H7 (cell line): ENCODE data around the gene PACS1. TPM values are rescaled to one million over a fixed set of nuclear protein-coding genes. Genes with fewer than 3 reads are reported as not detected.
"Not testable (repeated sequence)": the region's sequence is repeated elsewhere in the genome, so short reads cannot be mapped to it uniquely, and the experiment has no call there.

Experiments used
- DNase-seq: peaks from one replicate; pipeline ENCODE4 v3.0.0; 2012
- H3K27me3 ChIP-seq: 2 replicates; pipeline ENCODE4 v1.6.0; 2011; ENCODE audit warnings: mild to moderate bottlenecking, low read length; ENCODE audit not compliant: control insufficient read depth, insufficient read depth
- H3K36me3 ChIP-seq: replicated peaks from 2 replicates; pipeline ENCODE4 v1.5.1; 2011; ENCODE audit warnings: low read length; ENCODE audit not compliant: control insufficient read depth, insufficient read depth
- H3K4me3 ChIP-seq: 2 replicates; pipeline ENCODE4 v1.5.1; 2011; ENCODE audit warnings: low read depth, mild to moderate bottlenecking, control low read depth, low read length, moderate library complexity; ENCODE audit not compliant: insufficient read depth
- total RNA-seq: library from RNA; depleted of rRNA; stranded (reverse); fragments of >200 nt; shearing (Covaris generic); gene quantifications from 2 replicates; pipeline ENCODE4 v1.2.3, GENCODE V29; 2014

PACS1 gene
- total RNA-seq, 1 experiment from 2014 or later: 16.2 TPM

- no peaks in the 10 kb centered on the region for H3K27me3 ChIP-seq
- no peak overlapping the region for H3K4me3 ChIP-seq
- no peak for DNase-seq
- no peaks in the 10 kb centered on the region for H3K36me3 ChIP-seq
Measured at GRCh38 chr11:66077927-66078326, 7.9 kb downstream of the PACS1 start.

GRCh38 chr11:66078949-66079348 is 8.9 kb downstream of the PACS1 start:
- not testable (repeated sequence) for H3K27me3 ChIP-seq, H3K36me3 ChIP-seq, DNase-seq, H3K4me3 ChIP-seq

GRCh38 chr11:66080055-66080817 is 10.2 kb downstream of the PACS1 start:
- DNase-seq: no peak
- Histone ChIP-seq H3K27me3 (no peaks in the 10 kb centered on the region), H3K4me3 (no peak overlapping the region), H3K36me3 (no peaks in the 10 kb centered on the region)

- DNase-seq: no peak
- Histone ChIP-seq H3K4me3 (no peak overlapping the region), H3K36me3 (no peaks in the 10 kb centered on the region), H3K27me3 (no peaks in the 10 kb centered on the region)
Measured at GRCh38 chr11:66081505-66081904, 11.4 kb downstream of the PACS1 start.

- Histone ChIP-seq H3K4me3 (no peak overlapping the region), H3K36me3 (no peaks in the 10 kb centered on the region), H3K27me3 (no peaks in the 10 kb centered on the region)
- DNase-seq: no peak
Measured at GRCh38 chr11:66082946-66083698, 13.1 kb downstream of the PACS1 start.

- no peak for DNase-seq
- no peaks in the 10 kb centered on the region for H3K36me3 ChIP-seq
- no peak overlapping the region for H3K4me3 ChIP-seq
- no peaks in the 10 kb centered on the region for H3K27me3 ChIP-seq
Measured at GRCh38 chr11:66083767-66084166, 13.7 kb downstream of the PACS1 start.

- DNase-seq: no peak
- no peaks in the 10 kb centered on the region for H3K27me3 ChIP-seq
- H3K36me3 ChIP-seq: no peaks in the 10 kb centered on the region
- no peak overlapping the region for H3K4me3 ChIP-seq
Measured at GRCh38 chr11:66084821-66085475, 14.9 kb downstream of the PACS1 start.

GRCh38 chr11:66087148-66087908 is 17.3 kb downstream of the PACS1 start:
- H3K4me3 ChIP-seq: no peak overlapping the region
- no peaks in the 10 kb centered on the region for H3K27me3 ChIP-seq
- no peaks in the 10 kb centered on the region for H3K36me3 ChIP-seq
- no peak for DNase-seq

GRCh38 chr11:66089067-66089466 is 19.0 kb downstream of the PACS1 start:
- DNase-seq: no peak
- Histone ChIP-seq H3K36me3 (no peaks in the 10 kb centered on the region), H3K27me3 (no peaks in the 10 kb centered on the region), H3K4me3 (no peak overlapping the region)

GRCh38 chr11:66090288-66090687 is 20.2 kb downstream of the PACS1 start:
- H3K27me3 ChIP-seq: no peaks in the 10 kb centered on the region
- H3K36me3 ChIP-seq: no peaks in the 10 kb centered on the region
- no peak for DNase-seq
- H3K4me3 ChIP-seq: no peak overlapping the region

- not testable (repeated sequence) for H3K27me3 ChIP-seq, DNase-seq, H3K4me3 ChIP-seq, H3K36me3 ChIP-seq
Measured at GRCh38 chr11:66092125-66092524, 22.1 kb downstream of the PACS1 start.

- not testable (repeated sequence) for H3K36me3 ChIP-seq, H3K27me3 ChIP-seq, H3K4me3 ChIP-seq, DNase-seq
Measured at GRCh38 chr11:66099746-66100145, 29.7 kb downstream of the PACS1 start.

- no peaks in the 10 kb centered on the region for H3K36me3 ChIP-seq
Measured at GRCh38 chr11:66100272-66101065, 30.4 kb downstream of the PACS1 start.

GRCh38 chr11:66101066-66101464 is 31.0 kb downstream of the PACS1 start:
- H3K4me3 ChIP-seq: no peak overlapping the region
- no peaks in the 10 kb centered on the region for H3K27me3 ChIP-seq
- no peak for DNase-seq
- H3K36me3 ChIP-seq: no peaks in the 10 kb centered on the region

More at GRCh38 chr11:66100272-66101065, 30.4 kb downstream of the PACS1 start:
- DNase-seq: no peak
- Histone ChIP-seq H3K27me3 (no peaks in the 10 kb centered on the region), H3K4me3 (no peak overlapping the region)
